Activated T-cell treated with anti-CD3 and anti-CD28 coated beads for 1 hour (primary cell): Measurements from ENCODE around the gene PACSIN2.
"Not testable (repeated sequence)": the region's sequence is repeated elsewhere in the genome, so short reads cannot be mapped to it uniquely, and the experiment has no call there.

ENCODE experiments used
- DNase-seq: peaks from one replicate; pipeline ENCODE4 v3.0.0-alpha.2; 2020; ENCODE audit warnings: low read depth

Gene PACSIN2

GRCh38 chr22:42945736-42946135, 69.2 kb downstream of the PACSIN2 start:
- DNase-seq = no peak

- DNase-seq = no peak
These were observed 69.9 kb downstream of the PACSIN2 start for GRCh38 chr22:42945027-42945426.

GRCh38 chr22:42944409-42944808, 70.5 kb downstream of the PACSIN2 start:
- no peak for DNase-seq

GRCh38 chr22:42943981-42944380, 71.0 kb downstream of the PACSIN2 start:
- DNase-seq = no peak

DNA sequence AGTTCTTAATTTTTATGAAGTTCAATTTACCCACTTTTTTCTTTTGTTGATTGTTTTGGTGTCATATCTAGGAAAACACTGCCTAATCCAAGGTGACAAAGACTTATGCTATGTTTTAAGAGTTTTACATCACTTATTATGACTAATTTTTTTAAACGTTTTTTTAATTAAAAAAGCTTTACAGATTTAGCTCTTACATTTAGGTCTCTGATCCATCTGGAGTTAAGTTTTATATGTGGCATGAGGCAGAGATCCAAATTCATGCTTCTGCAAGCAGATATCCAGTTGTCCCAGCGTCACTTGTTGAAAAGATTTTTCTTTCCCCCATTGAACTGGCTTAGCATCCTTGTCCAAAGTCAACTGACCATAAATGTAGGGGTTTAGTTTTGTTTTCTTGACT, 72.6 kb downstream of the PACSIN2 start:
- no peak for DNase-seq

DNA sequence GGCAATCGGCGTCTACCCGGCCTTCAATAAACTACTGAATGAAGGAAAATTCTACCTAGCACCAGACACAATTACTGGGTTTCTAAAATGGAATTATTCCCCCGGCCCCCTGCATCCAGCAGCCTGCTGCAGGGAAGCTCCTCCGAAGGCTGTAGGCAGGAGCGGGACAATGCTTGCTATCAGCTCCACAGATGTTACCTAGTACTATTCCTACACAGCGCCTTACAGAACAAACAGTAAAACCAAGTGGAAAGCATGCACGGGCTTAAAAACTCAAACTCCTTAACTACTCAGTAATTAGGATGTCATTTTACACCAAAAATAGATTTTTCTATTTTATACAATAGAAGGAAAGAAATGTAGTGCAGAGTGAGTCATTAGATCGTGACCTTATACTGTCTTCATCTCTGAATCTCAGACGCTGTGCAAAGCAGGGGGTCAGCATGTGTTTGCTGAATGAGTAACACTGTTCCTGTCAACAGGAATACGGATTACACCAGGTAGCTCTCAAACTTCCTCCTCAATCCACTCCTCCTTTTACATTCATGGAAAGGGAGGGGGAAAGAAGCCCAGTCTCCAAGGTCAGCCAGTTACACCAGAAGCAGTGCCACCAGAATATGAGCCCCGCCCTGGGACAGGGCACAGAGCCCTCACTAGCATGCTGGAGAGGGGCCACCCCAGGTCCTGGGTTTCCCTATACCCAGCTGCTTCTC, 74.9 kb downstream of the PACSIN2 start:
- DNase-seq = no peak

DNA sequence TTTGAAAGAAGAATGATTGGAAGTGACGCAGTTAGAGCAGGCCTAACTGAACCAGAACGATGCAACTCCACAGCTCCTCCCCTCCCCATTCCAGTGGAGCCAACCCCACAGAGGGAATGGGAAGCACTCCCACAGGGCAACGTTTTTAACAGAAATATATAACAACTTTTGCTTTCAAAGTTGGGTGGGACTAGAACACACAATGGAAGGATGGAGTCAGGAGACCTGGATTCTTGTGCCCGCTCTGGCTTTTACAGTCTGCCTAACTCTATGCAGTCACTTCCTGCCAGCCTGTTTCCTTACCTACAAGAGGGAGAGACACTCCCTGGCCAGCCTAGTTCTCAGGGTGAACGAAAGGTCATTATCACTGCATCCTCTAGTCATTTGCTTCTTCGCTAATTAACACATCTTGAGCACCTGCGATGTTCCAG, 75.5 kb downstream of the PACSIN2 start:
- DNase-seq = no peak

- no peak for DNase-seq
These were observed 76.0 kb downstream of the PACSIN2 start for GRCh38 chr22:42938976-42939375.

DNA sequence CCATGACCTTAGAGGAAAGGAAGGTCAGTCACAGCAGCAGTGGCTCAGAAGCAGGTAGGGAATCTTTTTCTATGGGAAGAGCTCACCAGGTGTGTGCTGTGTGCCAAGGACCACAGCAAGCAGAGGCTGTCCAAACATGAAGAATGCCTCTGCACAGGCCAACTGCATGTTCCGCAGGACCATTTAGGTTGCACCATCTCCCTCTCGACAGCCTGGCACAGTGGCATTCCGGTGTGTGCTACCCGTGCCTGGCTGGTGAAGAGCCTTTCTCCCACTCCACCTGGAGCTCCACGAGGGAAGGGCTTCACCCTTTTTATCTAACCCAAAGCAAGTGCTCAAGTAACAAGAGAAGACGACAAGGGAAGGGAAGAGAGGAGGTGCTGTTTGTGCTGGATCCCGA, 76.5 kb downstream of the PACSIN2 start:
- no peak for DNase-seq

- DNase-seq = no peak
These were observed 77.6 kb downstream of the PACSIN2 start for GRCh38 chr22:42937164-42937843.

DNA sequence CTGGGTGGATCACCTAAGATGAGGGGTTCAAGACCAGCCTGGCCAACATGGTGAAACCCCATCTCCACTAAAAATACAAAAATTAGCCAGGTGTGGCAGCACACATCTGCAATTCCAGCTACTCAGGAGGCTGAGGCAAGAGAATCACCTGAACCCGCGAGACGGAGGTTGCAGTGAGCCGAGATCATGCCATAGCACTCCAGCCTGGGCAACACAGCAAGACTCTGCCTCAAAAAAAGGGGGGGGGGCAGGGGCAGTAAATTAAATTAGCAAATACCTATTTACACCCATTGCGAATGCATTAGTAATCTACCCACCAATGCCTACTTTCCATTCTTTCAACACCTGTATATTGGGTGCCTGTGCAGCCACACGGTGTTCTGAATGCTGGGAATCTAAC, 78.3 kb downstream of the PACSIN2 start:
- not testable (repeated sequence) for DNase-seq

- DNase-seq = no peak
These were observed 80.6 kb downstream of the PACSIN2 start for GRCh38 chr22:42934338-42934737.

DNA sequence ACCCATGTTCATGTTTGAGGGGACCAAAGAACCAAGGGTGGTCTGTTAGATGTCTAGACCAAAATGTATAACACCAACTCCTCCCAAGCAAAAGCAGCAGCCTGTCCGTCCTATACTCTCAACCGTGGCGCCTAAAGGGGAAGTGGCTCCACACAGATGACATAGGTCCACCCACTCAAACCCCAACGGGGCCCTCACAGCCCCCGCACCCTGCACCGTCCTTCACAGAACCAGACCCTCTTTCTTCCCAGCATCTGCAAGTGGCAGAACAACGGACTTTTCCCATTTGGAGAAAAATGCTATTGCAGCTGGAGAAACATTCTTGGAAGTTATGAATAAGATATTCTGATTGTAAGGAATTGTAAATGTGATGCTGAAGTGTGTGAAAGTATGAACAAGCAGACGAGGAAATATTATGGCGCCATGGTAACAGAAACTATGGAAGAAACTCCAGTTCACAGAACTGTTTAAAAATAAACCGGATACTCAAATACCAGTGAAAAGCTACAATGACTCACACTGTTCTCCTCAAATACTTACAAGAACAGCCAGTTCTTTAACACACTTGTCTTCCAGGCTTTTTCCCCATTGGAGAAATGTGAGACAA, 81.4 kb downstream of the PACSIN2 start:
- no peak for DNase-seq

DNA sequence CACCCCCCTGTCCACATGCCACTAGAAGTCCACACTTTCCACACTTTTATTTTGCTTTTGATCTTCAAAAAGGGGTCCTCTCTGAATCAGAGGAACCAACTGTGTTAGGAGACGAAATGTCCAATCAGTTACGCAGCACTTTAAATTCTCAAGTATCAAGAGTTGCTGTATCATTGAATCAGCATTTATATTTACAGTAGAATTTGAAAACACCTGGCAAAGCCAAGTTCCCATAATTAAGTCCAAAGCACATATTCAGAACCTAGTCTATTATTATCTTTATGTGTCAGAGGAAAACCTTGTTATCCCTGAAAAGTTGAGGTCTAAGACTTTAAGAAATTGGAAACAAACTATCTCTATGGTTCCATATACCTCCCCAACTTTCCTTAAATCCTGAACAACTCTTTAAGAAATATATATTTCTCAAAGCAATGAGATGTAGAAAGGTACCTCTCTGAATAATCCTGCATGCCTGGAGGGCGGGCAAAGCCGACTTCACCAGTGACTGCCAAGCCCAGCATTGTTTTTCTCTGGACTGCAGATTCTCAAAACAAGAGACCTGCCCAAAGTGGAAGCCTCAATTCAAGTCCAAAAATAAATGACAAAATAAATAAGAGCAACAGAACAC, 82.0 kb downstream of the PACSIN2 start:
- no peak for DNase-seq

DNA sequence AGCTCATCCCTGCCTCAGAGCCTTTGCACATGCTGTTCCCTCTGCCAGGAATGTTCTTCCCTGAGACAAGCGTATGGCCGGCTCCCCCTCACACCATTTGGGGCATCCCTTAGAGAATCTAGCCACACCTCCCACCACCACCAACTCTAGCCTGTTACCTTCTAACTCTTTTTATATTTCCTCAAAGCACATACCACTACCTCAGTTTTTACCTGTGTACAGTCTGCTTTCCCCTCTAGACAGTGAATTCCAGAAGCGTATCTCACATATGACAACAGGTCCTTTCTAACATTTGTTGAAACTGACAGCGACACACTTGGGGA, 82.8 kb downstream of the PACSIN2 start:
- no peak for DNase-seq

DNA sequence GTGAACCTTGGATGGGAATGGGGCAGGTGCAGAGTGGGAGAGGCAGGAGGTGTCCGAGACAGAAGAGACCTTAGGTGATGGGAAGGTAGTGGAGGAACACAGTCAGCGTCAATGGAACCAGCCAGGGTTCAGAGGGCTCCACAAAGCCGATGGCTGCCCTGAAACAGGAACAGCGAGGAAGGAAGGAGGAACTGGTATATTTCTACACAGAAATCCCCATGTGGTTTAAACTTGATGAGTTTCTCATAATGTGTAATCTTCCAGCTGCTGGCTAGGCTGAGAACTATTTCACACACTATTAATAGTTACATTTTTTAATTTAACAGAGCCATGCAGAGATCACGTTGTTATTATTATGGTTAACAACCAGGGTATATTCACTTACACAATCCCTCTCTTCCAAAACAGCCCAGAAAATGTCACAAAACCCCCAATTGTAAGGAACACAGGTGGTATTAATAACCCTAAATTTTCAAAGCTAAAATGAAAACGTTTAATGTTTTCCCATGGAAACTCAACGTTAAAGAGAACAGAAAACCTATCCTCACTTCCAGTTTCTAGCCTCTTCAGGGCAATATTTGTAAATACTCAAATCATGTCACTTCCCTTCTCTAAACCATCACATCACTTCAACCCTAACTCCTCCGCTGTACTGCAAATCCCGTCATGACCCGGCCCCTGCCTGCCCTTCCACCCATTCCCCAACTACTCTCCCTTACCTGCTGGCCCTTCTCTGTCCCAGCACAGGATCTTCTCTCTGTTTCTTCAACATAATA, 83.3 kb downstream of the PACSIN2 start:
- no peak for DNase-seq

DNA sequence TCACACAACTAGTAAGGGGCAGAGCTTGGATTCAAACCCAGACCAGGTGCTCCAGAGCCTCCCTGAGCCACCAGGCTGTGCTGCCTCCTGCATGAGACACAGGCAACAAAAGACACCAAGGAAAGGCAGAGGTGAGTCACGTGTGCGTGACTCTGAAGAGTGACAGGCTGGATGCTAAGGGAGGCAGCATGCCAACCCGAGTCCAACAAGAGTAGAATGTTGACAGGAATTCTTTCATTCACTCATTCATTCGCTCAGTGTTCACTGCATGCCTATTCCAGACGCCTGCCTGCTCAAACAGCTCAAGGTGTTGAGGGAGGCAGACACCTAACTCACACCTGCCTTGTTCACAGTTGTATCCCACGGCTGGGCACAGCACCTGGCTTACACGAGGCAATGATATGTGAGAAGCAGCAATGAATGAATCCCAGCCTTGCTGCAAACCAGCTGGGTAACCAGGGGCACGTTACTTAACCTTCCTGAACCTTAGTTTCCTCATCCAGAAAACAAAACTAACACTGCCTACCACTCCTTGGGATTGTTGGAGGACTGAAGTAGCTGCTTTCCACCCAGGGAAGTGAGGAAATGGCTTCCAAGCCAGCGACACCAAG, 84.0 kb downstream of the PACSIN2 start:
- DNase-seq = no peak

DNA sequence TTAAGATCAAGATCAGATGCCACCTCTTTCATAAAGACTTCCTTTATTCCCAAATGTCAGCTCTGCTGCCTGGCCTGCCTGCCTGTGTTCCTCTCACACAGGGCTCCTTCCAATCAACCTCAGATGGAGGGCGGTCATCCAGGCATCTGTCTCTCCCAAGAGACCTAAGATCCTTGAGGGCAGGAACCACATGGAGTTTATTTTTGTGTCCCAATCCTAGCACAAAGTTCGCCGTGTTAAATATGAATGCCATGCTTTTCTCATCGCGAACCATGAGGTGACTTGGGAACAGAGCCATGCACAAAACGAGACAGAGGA, 85.2 kb downstream of the PACSIN2 start:
- no peak for DNase-seq

- DNase-seq = no peak
These were observed 85.7 kb downstream of the PACSIN2 start for GRCh38 chr22:42928969-42929837.

- no peak for DNase-seq
These were observed 87.0 kb downstream of the PACSIN2 start for GRCh38 chr22:42927966-42928365.

DNA sequence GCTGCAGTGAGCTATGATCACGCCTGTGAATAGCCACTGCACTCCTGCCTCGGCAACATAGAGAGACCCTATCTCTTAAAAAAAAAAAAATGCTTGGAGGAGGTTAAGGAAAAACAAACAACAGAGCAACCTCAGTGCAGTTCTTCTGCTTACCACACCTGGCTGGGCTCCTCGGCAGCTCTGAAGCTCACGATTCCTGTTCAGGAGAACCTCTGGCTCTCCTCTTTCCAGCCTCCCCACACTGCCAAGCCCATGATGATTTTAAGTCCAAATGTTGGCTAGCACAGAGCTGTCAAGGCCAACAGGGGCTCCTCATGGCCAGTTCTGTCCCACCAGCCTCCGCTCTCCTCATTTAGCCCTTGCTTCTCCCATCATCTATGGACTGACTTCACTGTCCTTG, 88.2 kb downstream of the PACSIN2 start:
- no peak for DNase-seq
